K562 (cell line): ENCODE results near the gene AMN1. TPM values are rescaled to one million over a fixed set of nuclear protein-coding genes. Genes with fewer than 3 reads are reported as not detected.

Experiments used
- ARID3B ChIP-seq: fragments of 250-450 bp; sonication (Bioruptor Pico); IDR thresholded peaks from 2 replicates; pipeline ENCODE4 v1.4.0; 2020; ENCODE audit warnings: borderline replicate concordance
- EHMT2 ChIP-seq: fragments of 450-650 bp; IDR thresholded peaks from 2 replicates; pipeline ENCODE4 v1.6.1; 2018; ENCODE audit warnings: antibody characterized with exemption
- JUN ChIP-seq, 2 experiments: sonication (generic) in 1 of 2; formaldehyde crosslinking in 1 of 2; IDR thresholded peaks; 2 replicates each; pipeline versions ENCODE4 v1.6.1 to v1.8.0; 2012 to 2022; ENCODE audit warnings: borderline replicate concordance in 2 of 2, mild to moderate bottlenecking in 2 of 2, improper control_type of control experiment in 1 of 2, low read depth in 1 of 2, low read length in 1 of 2, missing genetic modification reagents in 1 of 2
- MGA ChIP-seq: fragments of 450-650 bp; IDR thresholded peaks from 2 replicates; pipeline ENCODE4 v1.6.1; 2016; ENCODE audit warnings: mild to moderate bottlenecking, moderate library complexity
- NKRF ChIP-seq: fragments of 450-650 bp; IDR thresholded peaks from 2 replicates; pipeline ENCODE4 v1.6.1; 2016; ENCODE audit warnings: borderline replicate concordance
- PRMT5 ChIP-seq: sonication (generic); formaldehyde crosslinking; IDR thresholded peaks from 2 replicates; pipeline ENCODE4 v1.5.0; 2020; ENCODE audit warnings: missing genetic modification reagents
- SUPT5H ChIP-seq: fragments of 450-650 bp; IDR thresholded peaks from 2 replicates; pipeline ENCODE4 v1.6.1; 2016
- USF1 ChIP-seq: sonication (generic); formaldehyde crosslinking; IDR thresholded peaks from 2 replicates; pipeline ENCODE4 v1.9.0; 2022; ENCODE audit warnings: mild to moderate bottlenecking, missing genetic modification reagents
- XRCC5 ChIP-seq: fragments of 200-400 bp; formaldehyde crosslinking; IDR thresholded peaks from 2 replicates; pipeline ENCODE4 v1.6.1; 2017; ENCODE audit warnings: low read depth, mild to moderate bottlenecking, low read length
- ZNF143 ChIP-seq: sonication (generic); formaldehyde crosslinking; IDR thresholded peaks from 2 replicates; pipeline ENCODE4 v1.9.0; 2022; ENCODE audit warnings: mild to moderate bottlenecking, missing genetic modification reagents
- polyA plus RNA-seq, 8 experiments: library from polyadenylated mRNA; depleted of rRNA in 4 of 8; stranded (reverse) in 5 of 8; unstranded in 3 of 8; fragments of >200 nt; fragmentation: Nextera tagmentation in 2 of 8; fragmentation: Illumina TruSeq in 1 of 8; extraction: Ambion mirVana in 2 of 8; extraction: Trizol in 1 of 8; gene quantifications; 2 replicates each; pipeline versions ENCODE4 v1.2.1 to v1.2.3, GENCODE V29; 2011 to 2014; ENCODE audit warnings: inconsistent platforms in 1 of 8, missing spikeins in 1 of 8
- total RNA-seq, 7 experiments: library from RNA; depleted of rRNA in 6 of 7; stranded (reverse); fragments of >200 nt in 6 of 7; fragmentation: Illumina TruSeq in 2 of 7; extraction: Trizol in 2 of 7; gene quantifications; 2 replicates each; pipeline versions ENCODE4 v1.2.1 to v1.2.3, GENCODE V29; 2011 to 2021; ENCODE audit warnings: low replicate concordance in 1 of 7

Gene AMN1
- total and polyA plus RNA-seq, 9 of the 15 experiments (the other 6 are each of a cell fraction or from before 2014, with no cell fraction given), result 5.2 to 27.6 (median 13.0) TPM

- TF ChIP-seq NKRF (peak; percentile 59; the same call in 1 of the 2 replicates), ARID3B (no peak), EHMT2 (no peak), JUN (IDR thresholded peaks at IDR 0.05; ENCODE audit: borderline replicate concordance, low read depth, low read length) (peak; percentile 58; the same call in 1 of the 2 replicates), JUN (CRISPR knock-in tag; IDR thresholded peaks at IDR 0.05; ENCODE audit: borderline replicate concordance) (no peak), ZNF143 (peak; percentile 74), PRMT5 (CRISPR knock-in tag) (no peak), XRCC5 (peak; percentile 55), SUPT5H (peak; percentile 76), USF1 (CRISPR knock-in tag) (no peak), MGA (no peak; the same call in 1 of the 2 replicates)
Measured at GRCh38 chr12:31659087-31659942, 69.5 kb downstream of the AMN1 start, which contains the start of gene ETFBKMT (continued).
